Measurements from ENCODE around the gene PPP2R2D. TPM values are rescaled to one million over a fixed set of nuclear protein-coding genes. Genes with fewer than 3 reads are reported as not detected.

PPP2R2D gene
- total RNA-seq, 1 experiment from 2014 or later = 41.0 TPM

- ChIA-PET CTCF (interaction anchor here (1.4 kb wide), 1 partner anchor 45 kb away, joined by 3 read pairs; no protein-coding TSS in a partner anchor), POLR2A (no interaction called here)
- intact Hi-C loops (cut with micrococcal nuclease; ENCODE audit: unreplicated experiment) (no loop called here), in situ Hi-C loops (cut with HindIII; ENCODE audit: low pct_unique_long_range_greater_than_20kb, low sequenced_read_pairs) (no loop called here)
- DNase-seq (ENCODE audit: low read depth, low spot score) (no peak), ATAC-seq (no peak)
- no peak for TF ChIP-seq POLR2AphosphoS5 (IDR thresholded peaks at IDR 0.05; ENCODE audit: low read depth, low read length)
- no peak for TF ChIP-seq TCF7L2 (IDR thresholded peaks at IDR 0.05; ENCODE audit: low read depth, low read length)
- no peak for TF ChIP-seq REST (IDR thresholded peaks at IDR 0.05; ENCODE audit: insufficient read depth in 1 of 2, low read depth in 2 of 2, low read length in 1 of 2)
- no peak for TF ChIP-seq CTCF (IDR thresholded peaks at IDR 0.05)
- no peak for TF ChIP-seq SIN3A (IDR thresholded peaks at IDR 0.05; ENCODE audit: borderline replicate concordance, insufficient read depth, low read depth, low read length)
- Histone ChIP-seq H3K9me3 (ENCODE audit: control insufficient read depth, insufficient read depth, low read depth, low read length) (no peaks in the 10 kb centered on the region), H3K36me3 (ENCODE audit: control insufficient read depth, insufficient read depth, low read length) (no peaks in the 10 kb centered on the region), H3K4me3 (ENCODE audit: low read depth in 2 of 2, low read length in 2 of 2) (no peak overlapping the region), H3K27me3 (ENCODE audit: control insufficient read depth, insufficient read depth, low read length) (no peaks in the 10 kb centered on the region), H3K4me1 (ENCODE audit: control insufficient read depth, insufficient read depth, low read length) (peaks cover 10% of the 10 kb centered on the region; the same call in 1 of the 2 replicates), H3K27ac (ENCODE audit: low read length) (no peak overlapping the region)
- no TSS peak for BruUV-seq (replicated peaks)
Observed at GRCh38 chr10:131930150-131930549, 29.3 kb downstream of the PPP2R2D start.

- POLR2A ChIA-PET = no interaction called here
- TF ChIP-seq TCF7L2 (IDR thresholded peaks at IDR 0.05; ENCODE audit: low read depth, low read length) (no peak), REST (IDR thresholded peaks at IDR 0.05; ENCODE audit: insufficient read depth in 1 of 2, low read depth in 2 of 2, low read length in 1 of 2) (no peak), POLR2AphosphoS5 (IDR thresholded peaks at IDR 0.05; ENCODE audit: low read depth, low read length) (no peak), CTCF (IDR thresholded peaks at IDR 0.05) (no peak), SIN3A (IDR thresholded peaks at IDR 0.05; ENCODE audit: borderline replicate concordance, insufficient read depth, low read depth, low read length) (no peak)
- CTCF ChIA-PET = no interaction called here
Observed at GRCh38 chr10:131930586-131931330, 29.9 kb downstream of the PPP2R2D start.

More at GRCh38 chr10:131930586-131931330, 29.9 kb downstream of the PPP2R2D start:
- BruUV-seq (replicated peaks) = no TSS peak
- DNase-seq (ENCODE audit: low read depth, low spot score) = no peak
- Histone ChIP-seq H3K27me3 (ENCODE audit: control insufficient read depth, insufficient read depth, low read length) (no peaks in the 10 kb centered on the region), H3K4me3 (ENCODE audit: low read depth in 2 of 2, low read length in 2 of 2) (no peak overlapping the region), H3K4me1 (ENCODE audit: control insufficient read depth, insufficient read depth, low read length) (peaks cover 10% of the 10 kb centered on the region; the same call in 1 of the 2 replicates), H3K36me3 (ENCODE audit: control insufficient read depth, insufficient read depth, low read length) (no peaks in the 10 kb centered on the region), H3K27ac (ENCODE audit: low read length) (no peak overlapping the region), H3K9me3 (ENCODE audit: control insufficient read depth, insufficient read depth, low read depth, low read length) (no peaks in the 10 kb centered on the region)
- no peak for ATAC-seq
- intact Hi-C loops (cut with micrococcal nuclease; ENCODE audit: unreplicated experiment) = no loop called here
- in situ Hi-C loops (cut with HindIII; ENCODE audit: low pct_unique_long_range_greater_than_20kb, low sequenced_read_pairs) = no loop called here
